ENCODE data around the gene CRNKL1.

GRCh38 chr20:20073801-20074371, 21.6 kb upstream of the CRNKL1 start:
- TF ChIP-seq CTCF (IDR thresholded peaks at IDR 0.05) (no peak), POLR2AphosphoS5 (IDR thresholded peaks at IDR 0.05) (no peak), POLR2A (IDR thresholded peaks at IDR 0.05) (no peak)

Measured in prostate gland (tissue), 2 donors.